ENCODE measurements around the gene POTEJ.
"Not testable (repeated sequence)": the region's sequence is repeated elsewhere in the genome, so short reads cannot be mapped to it uniquely, and the experiment has no call there.

POTEJ gene

DNA sequence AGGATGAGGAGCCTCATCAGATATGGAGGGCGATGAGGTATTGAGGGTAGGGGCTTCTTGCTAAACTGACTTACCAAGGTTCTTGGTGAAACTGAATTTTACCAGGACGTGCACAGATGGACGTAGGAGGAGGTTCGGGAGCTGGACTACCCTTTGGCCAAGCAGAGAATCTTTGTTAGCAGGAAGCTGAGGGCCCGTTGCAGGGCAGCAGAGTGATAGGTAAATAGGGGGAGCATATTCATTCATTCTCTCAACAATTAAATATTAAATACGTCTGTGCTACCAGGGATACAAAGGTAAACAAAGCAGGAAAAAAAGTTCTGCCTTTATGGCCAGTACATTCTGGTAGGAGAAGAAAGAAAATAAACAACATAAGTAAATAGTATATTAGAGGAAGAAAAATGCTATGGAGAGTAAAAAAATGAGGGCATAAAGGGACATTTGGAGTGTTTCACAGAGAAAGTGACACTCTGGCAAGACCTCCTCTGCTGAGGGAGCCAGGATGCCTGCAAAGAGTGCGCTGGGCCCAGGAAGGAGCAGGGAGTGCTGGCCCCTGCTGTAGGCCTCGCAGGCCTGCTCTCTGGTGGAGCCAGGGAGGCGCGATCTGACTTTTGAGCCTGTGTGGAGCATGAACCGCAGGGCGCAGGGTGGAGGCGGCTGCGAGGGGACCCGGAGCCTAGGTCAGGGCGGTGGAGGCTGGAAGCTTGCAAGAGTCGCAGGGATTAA lies 2.8 kb upstream of the POTEJ start:
- not testable (repeated sequence) for DNase-seq

DNA sequence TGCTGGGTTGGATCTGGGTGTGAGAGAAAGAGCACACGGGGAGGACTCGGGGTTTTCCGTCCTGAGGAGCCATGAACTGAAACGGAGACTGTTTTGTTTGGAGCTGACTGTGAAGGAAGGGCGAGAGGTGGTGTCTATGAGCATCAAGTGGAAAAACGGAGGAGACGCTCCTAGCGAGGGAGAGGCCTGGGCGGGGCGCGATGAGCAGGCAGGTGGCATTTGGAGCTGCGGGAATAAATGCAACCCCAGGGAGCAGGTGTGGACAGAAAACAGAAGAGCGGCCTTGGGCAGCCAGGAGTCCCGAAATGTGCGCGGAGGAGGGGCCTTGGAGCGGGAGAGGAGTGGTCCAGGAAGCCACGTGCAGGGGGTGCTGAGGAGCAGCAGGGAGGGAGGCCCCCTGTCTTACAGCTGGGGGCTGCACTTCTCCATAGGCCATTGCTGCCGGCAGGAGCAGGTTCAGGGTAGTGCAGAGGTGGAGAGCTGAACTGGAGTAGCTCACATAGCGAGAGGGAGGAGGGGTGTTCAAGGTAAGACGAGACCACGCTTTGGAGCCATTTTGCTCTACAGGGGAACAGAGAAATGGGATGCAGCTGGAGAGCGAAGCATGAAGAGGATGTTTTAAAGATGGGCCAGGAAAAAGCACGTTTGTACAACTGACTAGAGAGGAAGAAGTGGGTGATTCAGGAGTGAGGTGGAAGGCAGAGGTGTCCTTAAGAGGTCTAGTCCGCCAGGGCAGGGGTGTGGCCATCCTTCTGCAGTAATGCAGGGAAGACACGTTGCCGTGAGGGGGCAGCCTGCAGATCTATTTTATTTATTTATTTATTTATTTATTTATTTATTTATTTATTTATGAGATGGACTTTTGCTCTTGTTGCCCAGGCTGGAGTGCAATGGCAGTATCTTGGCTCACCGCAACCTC lies 2.0 kb upstream of the POTEJ start:
- not testable (repeated sequence) for DNase-seq

DNA sequence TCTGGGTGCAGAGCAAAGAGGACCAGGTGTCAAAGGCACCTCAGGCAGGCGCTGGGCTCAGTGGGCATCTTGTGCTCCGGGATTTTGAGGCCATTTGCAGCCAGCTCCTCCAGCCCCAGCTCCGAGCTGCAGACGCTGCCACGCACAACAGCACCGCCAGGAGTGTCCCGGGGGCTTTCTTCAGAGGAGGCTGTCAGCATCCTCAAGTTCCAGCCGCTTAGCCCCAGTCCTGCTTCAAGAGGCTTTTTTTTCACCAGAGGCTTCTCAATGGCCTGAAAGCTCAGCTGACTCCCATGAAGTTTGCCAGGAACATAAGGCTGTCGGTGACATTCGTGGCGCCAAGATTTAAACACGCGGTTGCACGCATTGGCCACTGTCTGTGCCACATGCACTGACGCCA lies 754 bp upstream of the POTEJ start:
- not testable (repeated sequence) for DNase-seq

DNA sequence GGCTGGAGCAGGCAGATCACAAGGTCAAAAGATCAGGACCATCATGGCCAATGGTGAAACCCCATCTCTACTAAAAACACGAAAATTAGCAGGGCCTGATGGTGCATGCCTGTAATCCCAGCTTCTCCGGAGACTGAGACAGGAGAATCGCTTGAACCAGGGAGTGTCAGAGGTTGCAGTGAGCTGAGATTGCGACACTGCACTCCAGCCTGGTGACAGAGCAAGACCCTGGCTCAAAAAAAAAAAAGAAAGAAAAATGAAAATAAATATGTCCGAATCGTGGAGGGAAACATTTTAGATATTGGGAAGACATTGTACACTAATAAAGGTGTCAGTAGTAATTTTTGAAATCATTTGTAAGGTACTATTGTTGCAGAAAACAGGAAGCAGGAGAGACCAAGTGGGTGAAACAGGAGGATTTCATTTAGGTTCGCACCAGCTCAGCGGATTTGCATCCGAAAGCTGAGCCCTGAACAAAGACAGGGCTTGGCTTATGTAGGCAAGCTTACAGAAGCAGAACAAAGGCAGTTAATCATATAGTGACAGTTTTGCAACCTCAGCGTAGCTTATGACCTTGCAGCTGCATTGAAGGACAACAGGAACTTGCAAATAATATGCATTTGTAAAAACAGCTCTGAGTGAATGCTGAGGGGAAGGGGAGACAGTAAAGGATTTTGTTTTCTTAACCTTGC lies 17.7 kb downstream of the POTEJ start:
- DNase-seq: not testable (repeated sequence)

DNA sequence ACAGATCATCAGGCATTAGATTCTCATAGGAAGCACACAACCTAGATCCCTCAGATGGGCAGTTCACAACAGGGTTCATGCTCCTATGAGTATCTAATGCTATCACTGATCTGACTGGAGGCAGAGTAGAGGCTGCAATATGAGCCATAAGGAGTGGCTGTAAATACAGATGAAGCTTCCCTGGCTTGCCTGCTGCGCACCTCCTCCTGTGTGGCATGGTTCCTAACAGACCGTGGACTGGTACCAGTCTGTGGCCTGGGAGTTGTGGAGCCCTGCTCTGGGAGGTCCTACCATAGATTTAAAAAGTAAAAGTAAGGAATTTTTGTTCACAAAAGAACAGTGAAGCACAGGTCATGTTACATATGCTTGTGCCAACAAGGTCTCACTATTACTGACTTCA lies 27.7 kb downstream of the POTEJ start:
- DNase-seq: not testable (repeated sequence)

DNA sequence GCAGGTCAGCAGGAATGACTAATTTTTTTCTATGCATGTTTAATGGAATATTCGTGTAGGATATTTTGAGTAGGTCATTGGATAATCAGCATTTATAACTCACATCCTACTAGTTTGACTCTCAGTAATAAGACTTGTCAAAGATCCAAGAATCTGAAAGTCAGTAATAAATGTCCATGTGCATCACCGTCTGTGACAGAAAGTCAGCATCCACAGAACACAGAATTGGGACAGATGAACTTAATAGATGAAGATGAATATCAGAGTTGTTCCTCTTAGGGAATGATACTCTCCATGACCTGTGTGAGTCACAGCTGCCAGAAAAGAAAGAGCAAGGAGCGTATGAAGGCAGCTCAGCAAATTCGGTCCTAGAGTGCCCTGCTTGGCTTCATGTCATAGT lies 30.4 kb downstream of the POTEJ start:
- not testable (repeated sequence) for DNase-seq

DNA sequence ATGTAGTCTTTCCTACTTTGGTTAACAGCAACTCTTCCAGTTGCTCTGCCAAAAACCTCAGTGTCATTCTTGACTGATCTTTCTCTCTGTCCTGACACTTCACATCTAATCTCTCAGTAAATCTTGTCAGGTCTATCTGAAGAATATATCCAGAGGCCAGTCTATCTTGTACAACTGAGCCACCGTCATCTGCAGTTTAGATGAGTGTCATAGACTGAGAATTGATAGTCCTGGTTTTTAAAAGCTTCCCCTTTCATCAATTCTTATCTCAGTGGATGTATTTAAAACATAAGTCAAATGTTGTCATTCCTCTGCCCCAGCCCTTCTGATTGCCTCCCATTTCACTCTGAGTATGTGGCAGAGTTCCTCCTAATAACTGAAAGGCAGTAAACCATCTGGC lies 38.0 kb downstream of the POTEJ start:
- DNase-seq: not testable (repeated sequence)

DNA sequence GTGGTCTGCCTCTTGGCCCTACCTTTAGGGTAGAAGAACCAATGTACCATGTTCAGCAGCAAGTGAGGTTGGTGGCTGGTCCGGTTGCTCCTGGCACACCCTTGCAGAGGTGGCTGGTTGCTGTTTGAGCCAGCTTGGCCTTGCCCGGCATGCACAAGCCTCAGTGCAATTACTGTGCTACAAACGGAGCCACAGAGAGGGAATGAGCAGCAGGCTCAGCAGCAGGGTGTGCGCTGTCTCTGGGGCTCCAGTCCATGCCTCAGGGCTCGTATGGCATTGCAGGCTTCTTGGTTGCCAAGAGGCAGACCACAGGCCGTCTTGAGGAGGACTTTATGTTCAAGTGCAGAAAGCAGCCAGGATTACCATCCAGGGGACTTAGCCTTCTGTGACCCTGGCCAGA lies 53.3 kb downstream of the POTEJ start:
- not testable (repeated sequence) for DNase-seq

DNA sequence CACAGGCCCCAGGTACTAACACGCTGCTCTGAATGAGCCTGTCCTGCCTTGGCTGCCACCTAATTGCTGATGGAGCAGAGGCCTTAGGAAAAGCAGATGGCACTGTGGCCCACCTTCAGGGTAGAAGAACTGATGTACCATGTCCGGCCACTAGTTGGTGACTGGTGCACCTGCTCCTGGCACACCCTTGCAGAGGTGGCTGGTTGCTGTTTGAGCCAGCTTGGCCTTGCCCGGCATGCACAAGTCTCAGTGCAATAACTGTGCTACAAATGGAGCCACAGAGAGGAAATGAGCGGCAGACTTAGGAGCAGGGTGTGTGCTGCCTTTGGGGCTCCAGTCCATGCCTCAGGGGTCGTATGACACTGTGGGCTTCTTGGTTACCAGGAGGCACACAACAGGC lies 54.4 kb downstream of the POTEJ start:
- not testable (repeated sequence) for DNase-seq

DNA sequence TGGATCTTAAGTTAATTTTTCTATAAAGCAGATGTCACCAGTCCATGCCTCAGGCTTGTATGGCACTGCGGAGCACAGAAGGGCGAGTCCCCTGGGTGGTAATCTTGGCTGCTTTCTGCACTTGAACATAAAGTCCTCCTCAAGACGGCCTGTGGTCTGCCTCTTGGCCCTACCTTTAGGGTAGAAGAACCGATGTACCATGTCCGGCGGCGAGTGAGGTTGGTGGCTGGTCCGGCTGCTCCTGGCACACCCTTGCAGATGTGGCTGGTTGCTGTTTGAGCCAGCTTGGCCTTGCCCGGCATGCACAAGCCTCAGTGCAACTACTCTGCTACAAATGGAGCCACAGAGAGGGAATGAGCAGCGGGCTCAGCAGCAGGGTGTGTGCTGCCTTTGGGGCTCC lies 56.3 kb downstream of the POTEJ start:
- DNase-seq: not testable (repeated sequence)

DNA sequence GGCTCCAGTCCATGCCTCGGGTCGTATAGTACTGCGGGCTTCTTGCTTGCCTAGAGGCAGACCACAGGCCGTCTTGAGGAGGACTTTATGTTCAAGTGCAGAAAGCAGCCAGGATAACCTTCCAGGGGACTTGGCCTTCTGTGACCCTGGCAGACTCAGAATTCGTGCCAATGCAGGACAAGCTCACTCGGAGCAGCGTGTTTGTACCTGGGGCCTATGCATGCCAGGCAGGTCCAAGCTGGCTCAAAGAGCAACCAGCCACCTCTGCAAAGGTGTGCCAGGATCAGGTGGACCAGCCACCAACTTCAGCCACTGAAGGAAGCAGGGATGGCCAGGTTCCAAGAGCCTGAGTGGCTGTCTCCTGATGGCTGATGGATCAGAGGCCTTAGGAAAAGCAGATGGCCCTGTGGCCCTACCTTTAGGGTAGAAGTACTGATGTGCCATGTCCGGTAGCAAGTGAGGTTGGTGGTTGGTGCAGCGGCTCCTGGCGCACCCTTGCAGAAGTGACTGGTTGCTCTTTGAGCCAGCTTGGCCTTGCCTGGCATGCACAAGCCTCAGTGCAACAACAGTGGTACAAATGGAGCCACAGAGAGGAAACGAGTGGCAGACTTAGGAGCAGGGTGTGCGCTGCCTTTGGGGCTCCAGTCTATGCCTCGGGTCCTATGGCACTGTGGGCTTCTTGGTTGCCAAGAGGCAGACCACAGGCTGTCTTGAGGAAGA lies 58.9 kb downstream of the POTEJ start:
- DNase-seq: not testable (repeated sequence)

DNA sequence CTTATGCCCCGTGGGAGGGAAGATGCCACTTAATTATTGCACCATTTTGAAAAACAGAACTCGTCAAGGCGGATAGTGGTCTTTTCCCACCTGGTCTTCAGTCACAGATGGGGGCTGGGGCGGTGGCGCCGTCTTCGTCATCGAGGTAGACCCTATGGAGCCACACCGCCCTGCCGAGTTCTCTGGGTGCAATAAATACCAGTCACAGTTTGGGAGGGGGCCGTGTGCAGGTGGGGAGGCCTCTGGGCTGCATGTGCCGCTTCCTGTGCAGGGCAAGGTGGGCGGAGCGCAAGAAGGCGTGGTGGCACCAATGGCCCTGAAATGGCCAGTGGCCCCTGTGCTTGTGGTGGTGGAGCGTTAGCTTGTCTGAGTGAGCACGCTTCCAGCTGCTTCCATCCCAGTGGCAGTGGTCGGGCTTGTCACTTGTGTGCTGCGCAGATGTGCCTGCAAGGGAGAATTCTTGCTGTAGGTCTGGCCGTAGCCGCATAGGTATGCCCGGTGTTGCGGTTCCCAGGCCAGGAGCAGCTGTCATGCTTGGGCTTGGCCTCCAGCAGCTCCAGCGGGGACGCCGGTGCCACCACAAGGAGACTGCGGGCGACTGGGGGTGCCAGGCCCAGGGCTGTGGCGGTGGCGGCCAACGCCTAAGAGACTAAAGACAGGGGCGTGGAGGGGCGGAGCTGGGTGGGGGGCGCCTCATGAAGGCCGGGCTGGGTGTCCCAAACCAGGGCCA lies 81.0 kb downstream of the POTEJ start:
- not testable (repeated sequence) for DNase-seq

DNA sequence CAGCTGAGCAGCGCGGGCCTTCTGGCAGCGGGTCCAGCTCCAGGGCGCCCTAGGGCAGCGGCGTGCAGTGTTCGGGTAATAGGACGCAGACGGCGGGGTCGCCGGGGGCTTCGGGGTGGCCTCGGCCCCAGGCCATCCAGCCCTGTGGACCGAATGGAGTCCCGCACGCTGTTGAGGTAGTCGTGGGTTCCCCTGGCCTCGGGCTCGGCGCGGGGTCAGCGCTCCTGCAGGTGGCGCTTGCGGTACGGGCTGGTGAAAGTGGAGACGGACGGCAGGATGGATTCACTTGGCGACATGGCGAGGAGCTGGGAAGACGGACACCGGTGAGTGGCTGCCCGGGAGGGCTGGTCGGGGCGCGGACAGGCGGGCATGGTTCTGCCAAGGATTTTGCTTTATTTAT lies 82.2 kb downstream of the POTEJ start:
- DNase-seq: not testable (repeated sequence)

DNA sequence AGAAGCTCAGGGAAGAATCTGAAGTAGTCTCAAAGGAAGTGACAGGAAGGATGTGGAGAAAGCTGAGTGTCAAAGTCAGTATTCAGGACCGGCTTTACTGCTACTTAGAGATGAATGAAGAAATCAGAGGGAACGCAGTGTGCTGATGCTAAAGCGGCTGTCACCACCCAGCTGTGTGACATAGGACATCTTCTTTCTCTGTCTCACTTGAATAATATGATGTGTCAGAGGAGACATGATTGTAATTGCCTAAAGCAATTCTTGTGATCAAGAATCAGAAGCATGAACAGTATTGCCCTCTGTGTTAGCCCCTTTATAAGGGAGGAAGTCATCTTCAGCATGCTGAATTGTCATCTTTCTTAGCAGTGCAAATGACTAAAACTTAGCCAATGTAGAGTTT lies 92.0 kb downstream of the POTEJ start:
- not testable (repeated sequence) for DNase-seq
